Heart left ventricle (tissue), 16 donors: Measurements from ENCODE around the gene IRF2. TPM values are rescaled to one million over a fixed set of nuclear protein-coding genes. Genes with fewer than 3 reads are reported as not detected.
"Not testable (repeated sequence)": the region's sequence is repeated elsewhere in the genome, so short reads cannot be mapped to it uniquely, and the experiment has no call there.

ENCODE experiments used
- ATAC-seq, 4 donors: fragments of 200-7000 bp; cut with Tn5 transposase; one replicate each; pipeline ENCODE4 v1.9.1; 2020 to 2022; ENCODE audit warnings: moderate library complexity in 4 of 4, mild to moderate bottlenecking in 3 of 4, moderate number of reproducible peaks in 1 of 4
- DNase-seq, 5 donors: peaks; one replicate each; pipeline ENCODE4 v3.0.0-alpha.2; 2020
- H3K27ac ChIP-seq, 12 donors: fragments of 200-600 bp; sonication (generic) in 4 of 12; one replicate each; pipeline versions ENCODE4 v1.5.0 to v1.8.0; 2016 to 2022; ENCODE audit warnings: mild to moderate bottlenecking in 2 of 12
- H3K27me3 ChIP-seq, 9 donors: fragments of 200-600 bp; sonication (generic) in 2 of 9; one replicate each; pipeline versions ENCODE4 v1.5.1 to v1.8.0; 2016 to 2022; ENCODE audit warnings: mild to moderate bottlenecking in 3 of 9
- H3K36me3 ChIP-seq, 9 donors: fragments of 200-600 bp; sonication (generic) in 2 of 9; one replicate each; pipeline versions ENCODE4 v1.5.0 to v1.8.0; 2018 to 2022; ENCODE audit warnings: mild to moderate bottlenecking in 2 of 9
- H3K4me1 ChIP-seq, 12 donors: fragments of 200-600 bp; sonication (generic) in 4 of 12; one replicate each; pipeline versions ENCODE4 v1.5.0 to v1.8.0; 2016 to 2022; ENCODE audit warnings: mild to moderate bottlenecking in 3 of 12
- H3K4me3 ChIP-seq, 12 donors: fragments of 200-600 bp; sonication (generic) in 4 of 12; one replicate each; pipeline versions ENCODE4 v1.5.0 to v1.8.0; 2017 to 2022; ENCODE audit warnings: mild to moderate bottlenecking in 9 of 12, moderate library complexity in 4 of 12
- H3K9me3 ChIP-seq, 12 donors: fragments of 200-600 bp; sonication (generic) in 4 of 12; one replicate each; pipeline versions ENCODE4 v1.5.0 to v1.8.0; 2016 to 2022; ENCODE audit warnings: mild to moderate bottlenecking in 1 of 12
- POLR2A ChIP-seq, 2 donors: fragments of 450-650 bp; IDR thresholded peaks; one replicate each; pipeline ENCODE4 v1.6.1; 2017; ENCODE audit warnings: antibody characterized with exemption in 2 of 2, mild to moderate bottlenecking in 2 of 2, moderate library complexity in 2 of 2
- WGBS, 4 donors: extraction: QIAGEN DNeasy Blood & Tissue Kit in 2 of 4; methylation state at CpG; one replicate each; pipeline versions ENCODE4 v1.1.5 to v1.1.7; 2013 to 2018; 5-methylcytosine and 5-hydroxymethylcytosine counted together
- intact Hi-C, 10 donors: fragments of 100-400 bp; cut with DNase I; formaldehyde crosslinking; loops; one replicate each; pipeline versions ENCODE4 v1.11.1 to v1.14.2; 2022
- polyA plus RNA-seq, 2 donors: library from polyadenylated mRNA; stranded (reverse); fragments of 200-250 nt; gene quantifications; one replicate each; pipeline ENCODE4 v1.2.3, GENCODE V29; 2013
- total RNA-seq, 9 donors: library from RNA; depleted of rRNA in 2 of 9; stranded (reverse); fragments of >200 nt in 2 of 9; fragmentation: NEBNext Ultra II Directional in 3 of 9; extraction: Animal tissue kit (Norgen Biotek cat#: 25700) in 3 of 9; gene quantifications; one replicate each; pipeline versions ENCODE4 v1.1.0 to v1.2.4, GENCODE V29; 2016 to 2023
- TF ChIP-seq, protein P1 (sequence below), 12 donors: fragments of 200-600 bp; sonication (generic) in 4 of 12; IDR thresholded peaks; one replicate each; pipeline versions ENCODE4 v1.5.0 to v1.8.0; 2018 to 2022; ENCODE audit warnings: antibody characterized with exemption in 12 of 12, mild to moderate bottlenecking in 5 of 12
- donor health status: ischemic (EF 13 %, LVEDD 7.1; RV severe dilation, severe dysfunction).
- donor health status: healthy with polysubstance abuse.
- donor health status: DM: no; HTN: yes; CAD: no.
- donor health status: DM: no; HTN: no; CAD: no.
- donor health status: ischemic (EF 25% LVEDD 6.9; RV normal size, moderate dysfunction).
- donor health status: ischemic (EF 25% LVEDD 5.7; RV mildly dilated, moderate dysfunction).
- donor health status: healthy.
- donor health status: DM: yes; HTN: yes; CAD: no.
- donor health status: ischemic (EF 35%, LVEDD 5.7; RV mildly dilated, moderate dysfunction).
- donor health status: nonischemic (EF 11% LVEDD 7.7; RV severe dilation, severe dysfunction).
- donor health status: DM: yes; HTN: yes; CAD: no.
- donor health status: PGD.
- donor health status: ischemic (EF 29% LVEDD 5.4; RV normal size, mild dysfunction).
- donor health status: nonischemic (EF 23%, LVEDD 6.1; RV moderate dilation, normal function).

The IRF2 gene
- total and polyA plus RNA-seq, 11 donors, result 11.5 to 47.2 (median 26.0) TPM

DNA sequence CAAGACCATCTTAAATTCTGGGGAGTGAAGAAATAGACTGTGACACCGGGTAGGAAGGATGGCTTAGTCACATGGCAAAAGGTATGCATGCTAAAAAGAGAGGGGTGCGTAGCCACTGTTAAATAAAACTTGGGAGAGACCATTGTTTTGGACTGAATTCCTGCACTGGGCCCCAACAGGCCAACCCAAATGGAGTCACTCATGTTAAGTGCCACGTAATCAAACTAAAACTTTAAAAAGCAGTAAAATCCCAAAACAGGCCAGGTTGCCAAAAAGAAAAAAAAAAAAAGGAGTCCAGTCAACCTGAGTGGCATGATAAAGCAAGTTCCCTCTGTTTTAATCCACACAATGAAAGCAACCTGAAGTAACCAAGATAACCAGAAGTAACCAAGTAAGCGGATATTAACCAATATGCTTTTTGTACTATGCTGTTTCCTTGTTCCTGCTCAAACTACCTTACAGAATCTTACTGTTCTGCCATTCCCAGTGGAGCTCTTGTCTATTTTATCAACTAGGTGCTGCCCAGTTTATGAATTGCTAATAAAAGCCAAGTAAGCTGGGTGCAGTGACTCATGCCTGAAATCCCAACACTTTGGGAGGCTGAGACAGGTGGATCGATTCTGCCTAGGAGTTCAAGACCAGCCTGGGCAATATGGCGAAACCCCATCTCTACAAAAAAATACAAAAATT, 132.0 kb downstream of the IRF2 start:
- DNase-seq (no peak), ATAC-seq (no peak)
- no peak for TF ChIP-seq POLR2A (IDR thresholded peaks at IDR 0.05)
- TF ChIP-seq, protein P1, sequence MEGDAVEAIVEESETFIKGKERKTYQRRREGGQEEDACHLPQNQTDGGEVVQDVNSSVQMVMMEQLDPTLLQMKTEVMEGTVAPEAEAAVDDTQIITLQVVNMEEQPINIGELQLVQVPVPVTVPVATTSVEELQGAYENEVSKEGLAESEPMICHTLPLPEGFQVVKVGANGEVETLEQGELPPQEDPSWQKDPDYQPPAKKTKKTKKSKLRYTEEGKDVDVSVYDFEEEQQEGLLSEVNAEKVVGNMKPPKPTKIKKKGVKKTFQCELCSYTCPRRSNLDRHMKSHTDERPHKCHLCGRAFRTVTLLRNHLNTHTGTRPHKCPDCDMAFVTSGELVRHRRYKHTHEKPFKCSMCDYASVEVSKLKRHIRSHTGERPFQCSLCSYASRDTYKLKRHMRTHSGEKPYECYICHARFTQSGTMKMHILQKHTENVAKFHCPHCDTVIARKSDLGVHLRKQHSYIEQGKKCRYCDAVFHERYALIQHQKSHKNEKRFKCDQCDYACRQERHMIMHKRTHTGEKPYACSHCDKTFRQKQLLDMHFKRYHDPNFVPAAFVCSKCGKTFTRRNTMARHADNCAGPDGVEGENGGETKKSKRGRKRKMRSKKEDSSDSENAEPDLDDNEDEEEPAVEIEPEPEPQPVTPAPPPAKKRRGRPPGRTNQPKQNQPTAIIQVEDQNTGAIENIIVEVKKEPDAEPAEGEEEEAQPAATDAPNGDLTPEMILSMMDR (IDR thresholded peaks at IDR 0.05), result no peak
- no peak overlapping the region for H3K4me3 ChIP-seq
- intact Hi-C loops, result loop anchor here in 5 of 10 donors (5.0 to 10.0 kb wide), 4 partner anchors 75 to 302 kb away; partner anchors contain the start of genes IRF2 (in 3 of the 5), CASP3 (in 1 of the 5) and PRIMPOL (in 1 of the 5)
- H3K4me1 ChIP-seq, result peaks cover 3 to 58% (median 33%) of the 10 kb centered on the region in 12 donors
- H3K9me3 ChIP-seq, result peaks cover 0 to 15% (median 8%) of the 10 kb centered on the region in 12 donors
- WGBS, 4 donors, result 84 to 89% (median 88%) methylated on average over 6 of the region's 6 CpGs
- H3K27me3 ChIP-seq, result no peaks in the 10 kb centered on the region
- no peaks in the 10 kb centered on the region for H3K36me3 ChIP-seq
- H3K27ac ChIP-seq, result peak overlapping the region in 5 of 12 donors; percentile 11 to 85 (median 84)

DNA sequence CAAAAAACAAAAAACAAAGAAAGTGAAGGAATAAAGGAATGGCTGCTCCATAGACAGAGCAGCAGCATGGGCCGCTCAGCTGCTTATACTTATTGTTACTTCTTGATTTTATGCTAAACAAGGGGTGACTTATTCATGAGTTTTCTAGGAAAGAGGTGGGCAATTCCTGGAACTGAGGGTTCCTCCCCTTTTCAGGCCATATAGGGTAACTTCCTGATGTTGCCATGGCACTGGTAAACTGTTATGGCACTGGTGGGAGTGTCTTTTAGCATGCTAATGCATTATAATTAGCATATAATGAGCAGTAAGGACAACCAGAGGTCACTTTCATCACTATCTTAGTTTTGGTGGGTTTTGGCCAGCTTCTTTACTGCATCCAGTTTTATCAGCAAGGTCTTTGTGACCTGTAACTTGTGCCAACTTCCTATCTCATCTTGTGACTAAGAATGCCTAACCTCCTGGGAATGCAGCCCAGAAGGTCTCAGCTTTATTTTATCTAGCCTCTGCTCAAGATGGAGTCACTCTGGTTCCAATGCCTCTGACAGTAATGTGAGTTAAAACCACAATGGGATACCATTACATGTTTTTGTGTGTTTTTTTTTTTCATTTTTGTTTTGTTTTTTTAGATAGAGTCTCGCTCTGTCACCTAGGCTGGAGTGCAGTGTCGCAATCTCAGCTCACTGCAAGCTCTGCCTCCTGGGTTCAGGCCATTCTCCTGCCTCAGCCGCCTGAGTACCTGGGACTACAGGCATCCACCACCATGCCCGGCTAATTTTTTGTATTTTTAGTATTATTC, 134.8 kb downstream of the IRF2 start:
- DNase-seq (peak in 3 of 5 donors; percentile 35 to 40 (median 38)), ATAC-seq (peak; percentile 28 to 36 (median 30))
- intact Hi-C loops, result loop anchor here in 5 of 10 donors (2.0 to 10.0 kb wide), 5 partner anchors 47 to 305 kb away; partner anchors contain the start of genes IRF2 (in 3 of the 5), CASP3 (in 1 of the 5) and PRIMPOL (in 1 of the 5)

DNA sequence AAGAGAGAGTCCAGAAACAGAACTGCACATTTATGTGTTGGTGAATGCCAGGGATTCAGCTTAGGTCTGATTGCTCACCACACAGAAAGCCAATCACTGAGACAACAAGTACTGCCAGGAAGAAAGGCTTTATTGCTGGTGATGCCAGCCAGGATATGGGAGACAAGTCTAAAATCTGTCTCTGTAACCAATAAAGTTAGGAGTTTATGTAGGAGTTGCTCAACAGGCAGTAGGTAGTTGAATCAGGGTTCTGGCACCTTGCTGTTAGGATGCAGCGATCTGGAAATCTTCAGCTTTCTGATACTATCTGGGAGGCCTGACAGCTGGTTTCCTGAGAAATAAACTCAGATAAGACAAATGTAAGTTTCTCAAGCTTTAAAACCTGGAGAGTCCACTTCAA, 136.4 kb downstream of the IRF2 start:
- H3K9me3 ChIP-seq, result peaks cover 0 to 20% (median 8%) of the 10 kb centered on the region in 12 donors
- WGBS, 4 donors, result 51 to 86% (median 54%) methylated on average over 1 of the region's 1 CpG
- H3K4me1 ChIP-seq, result peaks cover 0 to 23% (median 2%) of the 10 kb centered on the region in 12 donors
- H3K27me3 ChIP-seq, result no peaks in the 10 kb centered on the region
- H3K27ac ChIP-seq, result no peak overlapping the region
- intact Hi-C loops, result loop anchor here in 1 of 10 donors (2.0 kb wide), 1 partner anchor 49 kb away; no protein-coding TSS in a partner anchor
- DNase-seq (no peak), ATAC-seq (no peak)
- H3K36me3 ChIP-seq, result no peaks in the 10 kb centered on the region
- TF ChIP-seq POLR2A (IDR thresholded peaks at IDR 0.05), result no peak
- TF ChIP-seq, protein P1 (IDR thresholded peaks at IDR 0.05), result no peak
- H3K4me3 ChIP-seq, result no peak overlapping the region

More for the DNA sequence above, 134.8 kb downstream of the IRF2 start:
- peaks cover 0 to 20% (median 8%) of the 10 kb centered on the region in 12 donors for H3K9me3 ChIP-seq
- not testable (repeated sequence) for H3K36me3 ChIP-seq, H3K4me3 ChIP-seq, H3K27me3 ChIP-seq
- peaks cover 0 to 40% (median 14%) of the 10 kb centered on the region in 12 donors for H3K4me1 ChIP-seq
- 90 to 93% (median 92%) methylated on average over 5 of the region's 5 CpGs for WGBS, 4 donors
- peak overlapping the region in 9 of 12 donors; percentile 36 to 75 (median 61) for H3K27ac ChIP-seq

Other genes with a start within 250 kb of the IRF2 start
- 10 to 100 TPM in 7 of 9 donors, 1 to 10 TPM in 2; 7.3 to 32.0 (median 15.8) TPM for gene CASP3, start 174.9 kb upstream of the IRF2 start, total RNA-seq
- 10 to 100 TPM in 1 of 2 donors, 1 to 10 TPM in 1; 7.8 to 20.4 TPM for gene CASP3, start 174.9 kb upstream of the IRF2 start, polyA plus RNA-seq
- 10 to 100 TPM in 7 of 9 donors, 1 to 10 TPM in 2; 5.4 to 12.4 (median 10.6) TPM for gene PRIMPOL, start 175.2 kb upstream of the IRF2 start, total RNA-seq
- gene PRIMPOL, start 175.2 kb upstream of the IRF2 start, polyA plus RNA-seq, result 10 to 100 TPM in 1 of 2 donors, 1 to 10 TPM in 1; 5.2 to 24.8 TPM